ENCODE results near the gene HOXA11. TPM values are rescaled to one million over a fixed set of nuclear protein-coding genes. Genes with fewer than 3 reads are reported as not detected.

HOXA11 gene
- total and polyA plus RNA-seq, 2 donors from 2014 or later, result 5.2 to 5.5 TPM

GRCh38 chr7:27161214-27161720 lies 23.8 kb downstream of the HOXA11 start:
- Histone ChIP-seq H3K4me1 (ENCODE audit: control insufficient read depth in 2 of 3, insufficient read depth in 2 of 3, low read depth in 1 of 3, low read length in 3 of 3) (peaks cover 0 to 6% (median 5%) of the 10 kb centered on the region in 3 donors), H3K27ac (ENCODE audit: low read depth in 2 of 2, low read length in 2 of 2) (peak overlapping the region; percentile 96 to 98), H3K27me3 (ENCODE audit: control insufficient read depth, insufficient read depth, low read length) (no peaks in the 10 kb centered on the region)

GRCh38 chr7:27160546-27161213 lies 24.4 kb downstream of the HOXA11 start:
- FAIRE-seq (no peak), DNase-seq (peak; percentile 96 to 98 (median 97))
- Histone ChIP-seq H3K27ac (ENCODE audit: low read depth in 2 of 2, low read length in 2 of 2) (peak overlapping the region; percentile 96 to 98), H3K9me3 (ENCODE audit: control insufficient read depth in 2 of 3, insufficient read depth in 1 of 3, low read length in 3 of 3) (no peaks in the 10 kb centered on the region), H3K4me1 (ENCODE audit: control insufficient read depth in 2 of 3, insufficient read depth in 2 of 3, low read depth in 1 of 3, low read length in 3 of 3) (peaks cover 0 to 6% (median 5%) of the 10 kb centered on the region in 3 donors), H3K27me3 (ENCODE audit: control insufficient read depth, insufficient read depth, low read length) (no peaks in the 10 kb centered on the region), H3K9ac (ENCODE audit: low read length in 3 of 3) (peak overlapping the region; percentile 27 to 77 (median 69)), H3K4me3 (ENCODE audit: low read length in 3 of 3) (peak overlapping the region; percentile 23 to 86 (median 77)), H3K36me3 (ENCODE audit: control insufficient read depth in 2 of 3, insufficient read depth in 3 of 3, low read length in 3 of 3) (peaks cover 0 to 9% (median 5%) of the 10 kb centered on the region in 3 donors)
- intact Hi-C loops (cut with DNase I), result no loop called here
- TF ChIP-seq, protein P1, sequence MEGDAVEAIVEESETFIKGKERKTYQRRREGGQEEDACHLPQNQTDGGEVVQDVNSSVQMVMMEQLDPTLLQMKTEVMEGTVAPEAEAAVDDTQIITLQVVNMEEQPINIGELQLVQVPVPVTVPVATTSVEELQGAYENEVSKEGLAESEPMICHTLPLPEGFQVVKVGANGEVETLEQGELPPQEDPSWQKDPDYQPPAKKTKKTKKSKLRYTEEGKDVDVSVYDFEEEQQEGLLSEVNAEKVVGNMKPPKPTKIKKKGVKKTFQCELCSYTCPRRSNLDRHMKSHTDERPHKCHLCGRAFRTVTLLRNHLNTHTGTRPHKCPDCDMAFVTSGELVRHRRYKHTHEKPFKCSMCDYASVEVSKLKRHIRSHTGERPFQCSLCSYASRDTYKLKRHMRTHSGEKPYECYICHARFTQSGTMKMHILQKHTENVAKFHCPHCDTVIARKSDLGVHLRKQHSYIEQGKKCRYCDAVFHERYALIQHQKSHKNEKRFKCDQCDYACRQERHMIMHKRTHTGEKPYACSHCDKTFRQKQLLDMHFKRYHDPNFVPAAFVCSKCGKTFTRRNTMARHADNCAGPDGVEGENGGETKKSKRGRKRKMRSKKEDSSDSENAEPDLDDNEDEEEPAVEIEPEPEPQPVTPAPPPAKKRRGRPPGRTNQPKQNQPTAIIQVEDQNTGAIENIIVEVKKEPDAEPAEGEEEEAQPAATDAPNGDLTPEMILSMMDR (IDR thresholded peaks at IDR 0.05; ENCODE audit: borderline replicate concordance, extremely low read depth, insufficient read depth), result peak; percentile 99

More at GRCh38 chr7:27161214-27161720, 23.8 kb downstream of the HOXA11 start:
- H3K36me3 ChIP-seq (ENCODE audit: control insufficient read depth in 2 of 3, insufficient read depth in 3 of 3, low read length in 3 of 3), result peaks cover 0 to 9% (median 5%) of the 10 kb centered on the region in 3 donors
- TF ChIP-seq, protein P1 (IDR thresholded peaks at IDR 0.05; ENCODE audit: borderline replicate concordance, extremely low read depth, insufficient read depth), result no peak
- DNase-seq (peak in 4 of 5 donors; percentile 75 to 90 (median 84)), FAIRE-seq (no peak)
- H3K9ac ChIP-seq (ENCODE audit: low read length in 3 of 3), result peak overlapping the region in 1 of 3 donors; percentile 77
- no peaks in the 10 kb centered on the region for H3K9me3 ChIP-seq (ENCODE audit: control insufficient read depth in 2 of 3, insufficient read depth in 1 of 3, low read length in 3 of 3)
- intact Hi-C loops (cut with DNase I), result no loop called here
- H3K4me3 ChIP-seq (ENCODE audit: low read length in 3 of 3), result peak overlapping the region; percentile 23 to 86 (median 77)

- Histone ChIP-seq H3K9me3 (ENCODE audit: control insufficient read depth in 2 of 3, insufficient read depth in 1 of 3, low read length in 3 of 3) (no peaks in the 10 kb centered on the region), H3K4me1 (ENCODE audit: control insufficient read depth in 2 of 3, insufficient read depth in 2 of 3, low read depth in 1 of 3, low read length in 3 of 3) (peaks cover 0 to 7% (median 5%) of the 10 kb centered on the region in 3 donors), H3K36me3 (ENCODE audit: control insufficient read depth in 2 of 3, insufficient read depth in 3 of 3, low read length in 3 of 3) (peaks cover 0 to 9% (median 5%) of the 10 kb centered on the region in 3 donors), H3K27ac (ENCODE audit: low read depth in 2 of 2, low read length in 2 of 2) (peak overlapping the region; percentile 96 to 98), H3K4me3 (ENCODE audit: low read length in 3 of 3) (peak overlapping the region; percentile 23 to 86 (median 77)), H3K9ac (ENCODE audit: low read length in 3 of 3) (peak overlapping the region; percentile 40 to 77 (median 69)), H3K27me3 (ENCODE audit: control insufficient read depth, insufficient read depth, low read length) (no peaks in the 10 kb centered on the region)
- TF ChIP-seq, protein P1 (IDR thresholded peaks at IDR 0.05; ENCODE audit: borderline replicate concordance, extremely low read depth, insufficient read depth), result no peak
- DNase-seq (peak in 2 of 5 donors; percentile 70 to 82), FAIRE-seq (no peak)
- intact Hi-C loops (cut with DNase I), result no loop called here
Measured at GRCh38 chr7:27160145-27160545, 24.9 kb downstream of the HOXA11 start.

Data from kidney (tissue), 14 donors.